ENCODE results near the gene CPLX1.
"Not testable (repeated sequence)": the region's sequence is repeated elsewhere in the genome, so short reads cannot be mapped to it uniquely, and the experiment has no call there.

The CPLX1 gene

DNA sequence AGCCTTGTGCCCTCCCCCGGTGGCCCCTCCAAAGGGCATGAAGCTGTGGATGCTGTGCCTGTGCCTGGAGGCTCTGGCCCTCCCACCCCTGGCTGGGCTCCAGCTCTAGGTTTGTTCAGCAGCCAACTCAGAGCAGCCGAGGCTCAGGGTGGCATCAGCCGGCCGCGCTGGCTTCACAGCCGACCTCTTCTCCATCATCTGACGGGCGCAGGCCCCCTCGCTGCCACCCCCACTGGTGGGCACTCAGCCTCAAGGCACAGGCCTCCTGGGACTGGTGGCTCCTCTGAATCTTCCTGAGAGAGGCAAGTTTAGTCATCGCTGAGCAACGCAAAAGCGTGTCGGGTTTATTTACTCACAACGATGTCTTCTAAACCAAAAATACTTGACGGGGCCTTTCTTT is 74.3 kb downstream of the CPLX1 start:
- DNase-seq, result no peak

- DNase-seq, result no peak
Measured at GRCh38 chr4:749698-750666, 75.9 kb downstream of the CPLX1 start.

- no peak for DNase-seq
Measured at GRCh38 chr4:748461-748860, 77.5 kb downstream of the CPLX1 start.

DNA sequence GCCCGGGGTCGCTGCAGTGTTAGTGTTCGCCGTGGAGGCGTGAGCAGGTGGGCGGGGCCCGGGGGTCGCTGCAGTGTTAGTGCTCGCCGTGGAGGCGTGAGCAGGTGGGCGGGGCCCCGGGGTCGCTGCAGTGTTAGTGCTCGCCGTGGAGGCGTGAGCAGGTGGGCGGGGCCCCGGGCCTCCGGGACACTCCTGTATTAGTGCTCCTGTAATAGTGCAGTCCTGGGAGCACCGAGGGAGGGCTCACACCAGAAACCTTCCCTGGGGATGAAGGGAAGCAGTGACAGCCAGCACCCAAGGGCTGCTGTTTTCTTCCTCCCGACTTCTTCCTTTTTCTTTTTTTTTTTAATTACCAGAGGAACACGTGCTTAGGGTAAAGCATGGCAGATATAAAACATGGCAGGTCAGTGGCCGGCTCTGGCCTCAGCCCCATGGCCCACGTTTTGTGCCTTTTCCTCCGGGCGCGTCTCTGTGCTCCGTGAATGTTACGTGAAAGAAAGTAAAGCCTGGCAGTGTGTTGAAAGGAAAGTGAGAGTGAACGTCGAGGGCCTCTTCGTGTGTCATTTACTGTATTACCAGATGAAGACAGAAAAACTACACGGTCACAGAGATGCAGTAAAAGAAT is 78.3 kb downstream of the CPLX1 start:
- DNase-seq, result no peak

GRCh38 chr4:744212-744841 is 81.6 kb downstream of the CPLX1 start:
- DNase-seq, result no peak

- DNase-seq, result no peak
Measured at GRCh38 chr4:743463-744211, 82.3 kb downstream of the CPLX1 start.

DNA sequence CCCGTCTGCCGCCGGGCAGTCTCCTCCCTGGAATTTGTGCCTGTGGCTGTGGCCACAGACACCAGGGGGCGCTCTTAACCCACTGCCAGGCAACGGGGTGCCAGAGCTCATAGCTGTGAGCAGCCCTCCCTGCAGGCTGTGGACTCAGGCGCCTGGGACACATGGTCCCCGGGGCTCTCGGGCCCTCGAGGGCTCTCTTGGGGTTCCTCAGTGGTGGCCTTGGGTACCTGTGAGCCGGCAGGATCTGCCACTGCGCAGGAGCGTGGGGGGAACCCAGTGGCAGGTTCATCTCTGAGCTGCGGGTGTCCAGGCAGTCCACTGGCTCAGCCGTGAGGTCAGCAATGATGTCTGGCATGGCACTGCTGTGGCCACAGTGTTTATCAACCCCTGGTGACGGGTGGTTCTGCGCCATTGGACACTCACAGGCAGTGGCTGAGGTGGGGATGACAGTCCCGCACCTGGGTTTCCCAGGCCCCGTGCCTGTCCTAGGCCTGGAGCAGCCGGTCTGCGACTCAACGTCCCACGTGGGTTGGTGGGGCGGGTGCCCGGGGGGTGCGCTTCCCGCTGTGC is 83.1 kb downstream of the CPLX1 start:
- peak; percentile 41 for DNase-seq

DNA sequence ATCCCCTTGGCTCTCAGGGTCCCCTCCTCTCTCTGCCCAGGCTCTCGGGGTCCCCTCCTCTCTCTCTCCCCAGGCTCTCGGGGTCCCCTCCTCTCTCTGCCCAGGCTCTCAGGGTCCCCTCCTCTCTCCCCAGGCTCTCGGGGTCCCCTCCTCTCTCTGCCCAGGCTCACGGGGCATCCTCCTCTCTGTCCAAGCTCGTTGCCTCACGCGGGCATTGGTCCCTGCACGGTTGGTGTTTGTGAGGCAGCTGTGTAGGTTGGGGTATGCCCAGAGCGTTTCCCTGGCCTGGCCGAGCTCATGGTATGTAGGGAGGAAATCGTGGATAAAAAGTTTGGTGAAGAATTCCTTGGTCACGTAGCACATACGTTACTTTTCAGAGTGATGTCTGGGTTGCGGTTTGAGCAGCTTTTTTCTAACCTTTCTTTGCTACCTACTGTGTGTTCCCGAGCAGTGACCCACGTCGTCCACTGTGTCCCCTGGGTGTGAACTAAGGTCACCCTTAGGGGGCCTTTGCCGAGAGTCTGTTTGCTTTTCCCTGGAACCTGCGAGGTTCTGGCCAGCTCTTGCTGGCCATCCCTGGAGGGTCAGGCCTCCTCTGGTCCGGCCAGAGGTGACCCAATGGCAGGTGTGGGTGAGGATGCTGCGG is 83.7 kb downstream of the CPLX1 start:
- no peak for DNase-seq

GRCh38 chr4:740656-741282 is 85.2 kb downstream of the CPLX1 start:
- DNase-seq, result no peak

- DNase-seq, result no peak
Measured at GRCh38 chr4:740011-740410, 85.9 kb downstream of the CPLX1 start.

GRCh38 chr4:739569-739968 is 86.4 kb downstream of the CPLX1 start:
- DNase-seq, result no peak

DNA sequence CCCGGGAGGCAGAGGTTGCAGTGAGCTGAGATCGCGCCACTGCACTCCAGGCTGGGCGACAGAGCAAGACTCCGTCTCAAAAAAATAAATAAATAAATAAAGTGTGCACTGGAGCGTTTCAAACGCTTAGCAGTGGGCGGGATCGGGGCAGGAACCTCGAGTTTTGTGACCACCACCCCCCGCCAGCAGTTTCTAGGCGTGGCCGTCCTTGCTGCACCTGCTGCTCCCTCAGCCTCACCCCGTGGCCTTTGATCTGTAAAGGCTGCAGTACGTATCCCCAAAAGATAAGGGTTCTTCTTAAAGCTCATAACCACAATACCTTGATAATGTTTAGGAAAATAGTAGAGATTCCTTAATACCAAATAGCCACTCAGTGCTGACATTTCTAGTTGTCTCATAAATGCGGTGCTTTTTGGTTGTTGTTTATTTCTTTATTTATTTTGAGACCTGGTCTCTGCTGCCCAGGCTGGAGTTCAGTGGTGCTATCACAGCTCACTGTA is 87.1 kb downstream of the CPLX1 start:
- no peak for DNase-seq

- DNase-seq, result not testable (repeated sequence)
Measured at GRCh38 chr4:736561-736960, 89.4 kb downstream of the CPLX1 start.

DNA sequence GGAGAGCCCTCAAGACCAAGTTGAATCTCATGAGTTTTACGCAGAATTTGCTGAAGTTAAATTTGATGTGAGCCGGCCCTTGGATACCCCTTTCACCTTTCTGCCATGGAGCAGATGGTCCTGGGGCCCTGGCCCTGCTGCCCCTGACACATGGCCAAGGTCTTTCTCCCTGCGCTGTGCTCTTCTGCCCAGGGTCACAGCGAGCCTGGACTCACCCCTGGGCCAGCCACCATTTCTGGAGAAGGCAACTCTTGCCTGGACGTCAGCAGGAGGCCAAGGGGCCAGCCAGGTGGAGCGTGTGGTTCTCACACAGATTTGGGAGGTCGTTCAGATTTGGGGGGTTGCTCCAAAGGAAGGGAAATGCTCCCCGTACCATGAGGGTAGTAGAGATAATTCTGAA is 90.3 kb downstream of the CPLX1 start:
- DNase-seq, result no peak

All from NCI-H69 (cell line).